GM18519 (cell line): ENCODE measurements around the gene RIMKLB.
"Not testable (repeated sequence)": the region's sequence is repeated elsewhere in the genome, so short reads cannot be mapped to it uniquely, and the experiment has no call there.

Experiments used
- ATAC-seq: cut with Tn5 transposase; IDR thresholded peaks from one replicate; pipeline ENCODE4 v1.9.1; 2021; ENCODE audit warnings: mild to moderate bottlenecking, moderate library complexity; ENCODE audit not compliant: unreplicated experiment, low FRiP score

The RIMKLB gene

GRCh38 chr12:8810112-8810511 is 112.3 kb downstream of the RIMKLB start:
- not testable (repeated sequence) for ATAC-seq

- no peak for ATAC-seq
Observed at GRCh38 chr12:8813572-8814357, 116.0 kb downstream of the RIMKLB start.

DNA sequence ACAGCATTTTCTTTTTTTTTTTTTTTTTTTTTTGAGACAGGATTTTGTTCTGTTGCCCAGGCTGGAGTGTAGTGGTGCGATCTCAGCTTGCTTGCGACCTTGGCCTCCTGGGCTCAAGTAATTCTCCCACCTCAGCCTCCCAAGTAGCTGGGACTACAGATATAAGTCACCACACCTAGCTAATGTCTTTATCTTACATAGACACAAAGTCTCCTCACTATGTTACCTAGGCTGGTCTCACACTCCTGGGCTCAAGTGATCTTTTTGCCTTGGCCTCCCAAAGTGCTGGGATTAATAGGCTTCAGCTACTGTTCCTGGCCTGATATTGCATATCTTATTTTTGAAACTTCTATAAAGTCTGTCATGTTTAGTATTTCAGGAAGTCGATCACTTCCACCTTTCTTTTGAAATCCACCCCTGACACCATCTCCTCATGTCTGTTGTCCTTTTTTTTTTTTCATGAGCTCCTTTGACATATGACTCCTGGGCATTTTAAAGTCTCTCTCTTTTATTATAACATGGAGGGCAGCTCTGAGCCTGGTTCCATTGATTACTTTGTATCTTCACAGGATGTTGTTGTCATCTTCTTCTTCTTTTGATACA is 118.8 kb downstream of the RIMKLB start:
- ATAC-seq = no peak

DNA sequence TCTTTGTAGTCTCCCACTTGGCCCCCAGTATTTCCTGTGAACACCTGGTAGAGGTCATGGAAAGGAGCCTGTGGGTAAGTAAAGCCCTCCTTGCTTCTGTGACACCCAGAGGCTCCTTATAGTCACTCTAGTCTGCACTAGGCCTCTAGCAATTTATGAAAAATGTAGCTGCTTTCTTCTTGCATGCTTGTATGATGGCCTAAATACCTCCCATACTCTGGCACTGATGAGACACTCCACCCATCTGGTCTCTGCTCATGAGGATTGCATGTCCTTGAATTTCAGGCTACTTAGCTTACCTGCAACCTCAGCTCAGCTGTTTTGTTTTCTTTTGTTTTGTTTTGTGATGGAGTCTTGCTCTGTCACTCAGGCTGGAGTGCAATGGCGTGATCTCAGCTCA is 120.1 kb downstream of the RIMKLB start:
- no peak for ATAC-seq

GRCh38 chr12:8818526-8818925 is 120.7 kb downstream of the RIMKLB start:
- no peak for ATAC-seq

DNA sequence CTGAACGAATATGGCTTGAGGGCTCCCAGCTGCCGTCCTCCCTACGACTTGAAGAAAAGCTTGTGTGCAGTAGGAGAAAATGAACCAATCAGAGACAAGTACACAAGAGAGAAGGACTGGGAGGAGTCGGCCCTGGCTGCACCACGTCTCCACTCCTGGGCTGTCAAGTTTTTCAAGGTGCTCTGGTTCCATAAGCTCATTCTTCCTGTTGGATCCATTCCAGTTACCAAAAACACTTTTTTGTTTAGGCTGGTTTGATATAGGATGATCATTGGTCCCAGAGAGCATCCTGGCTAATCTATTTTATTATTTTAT is 121.8 kb downstream of the RIMKLB start:
- ATAC-seq = no peak

- ATAC-seq = not testable (repeated sequence)
Observed at GRCh38 chr12:8820676-8821407, 123.1 kb downstream of the RIMKLB start.

- no peak for ATAC-seq
Observed at GRCh38 chr12:8821591-8821990, 123.8 kb downstream of the RIMKLB start.

DNA sequence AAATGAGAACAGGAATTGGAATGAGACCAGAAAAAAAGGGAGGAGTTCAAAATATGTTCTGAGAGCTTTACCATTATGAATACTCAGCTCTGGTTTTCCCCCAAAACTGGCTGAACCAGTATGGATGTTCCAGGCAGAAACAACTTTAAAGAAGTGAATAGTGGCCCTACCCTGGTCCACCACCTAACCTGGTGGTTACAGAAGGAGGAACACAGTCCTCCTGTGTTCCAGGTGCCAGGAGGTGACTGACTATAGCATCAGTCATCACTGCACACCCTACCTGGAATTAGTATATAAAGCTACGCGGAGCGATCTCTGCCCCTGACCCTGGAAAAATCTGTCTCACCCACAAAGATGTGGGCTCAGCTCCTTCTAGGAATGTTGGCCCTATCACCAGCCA is 124.5 kb downstream of the RIMKLB start, which contains the start of gene A2ML1:
Gene A2ML1 (plus strand): TSS at position 324 of the 400 bp plus-strand sequence. CDS start 31 bp downstream, at position 355.
- no peak for ATAC-seq

GRCh38 chr12:8823565-8824300 is 125.9 kb downstream of the RIMKLB start:
- no peak for ATAC-seq

GRCh38 chr12:8827551-8828256 is 129.9 kb downstream of the RIMKLB start:
- ATAC-seq = no peak

GRCh38 chr12:8828257-8829124 is 130.7 kb downstream of the RIMKLB start:
- ATAC-seq = no peak

GRCh38 chr12:8829125-8829518 is 131.3 kb downstream of the RIMKLB start:
- ATAC-seq = no peak

DNA sequence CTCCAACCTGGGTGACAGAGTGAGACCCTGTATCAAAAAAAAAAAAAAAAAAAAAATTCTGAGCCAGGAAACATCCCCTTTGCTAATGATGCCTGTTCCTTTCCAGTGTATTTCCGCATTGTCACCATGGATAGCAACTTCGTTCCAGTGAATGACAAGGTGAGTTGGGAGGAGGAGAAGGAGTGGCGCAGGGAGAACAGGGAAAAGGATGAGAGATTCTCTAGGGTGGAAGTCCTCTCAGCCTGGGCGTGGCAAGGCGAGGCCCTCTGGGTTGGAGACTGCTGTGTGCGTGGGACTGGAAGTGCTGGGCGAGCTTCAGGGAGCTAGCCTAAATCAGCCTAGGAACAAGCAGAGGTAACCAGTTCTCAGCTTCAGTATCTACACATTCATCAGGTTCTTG is 131.8 kb downstream of the RIMKLB start:
- no peak for ATAC-seq

GRCh38 chr12:8831116-8831515 is 133.3 kb downstream of the RIMKLB start:
- no peak for ATAC-seq

DNA sequence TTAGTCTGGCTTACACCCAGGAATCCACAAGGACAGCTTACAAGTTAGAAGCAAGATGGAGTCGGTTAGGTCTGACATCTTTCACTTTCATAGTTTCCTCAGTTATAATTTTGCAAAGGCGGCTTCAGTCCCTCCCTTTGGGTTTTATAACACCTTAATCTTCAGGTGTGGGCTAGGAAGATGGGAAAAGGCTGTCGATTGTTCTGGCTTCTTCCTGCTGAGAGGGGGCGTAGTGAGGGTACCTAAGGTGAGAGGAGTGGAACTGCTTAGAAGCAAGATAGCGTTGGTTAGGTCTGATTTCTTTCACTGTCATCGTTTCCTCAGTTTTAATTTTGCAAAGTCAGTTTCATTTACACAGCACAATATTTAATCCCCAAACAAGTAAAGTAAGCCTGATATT is 134.7 kb downstream of the RIMKLB start:
- no peak for ATAC-seq
